Measurements from ENCODE around the gene MICALL2.

GRCh38 chr7:1387261-1387660, 72.0 kb downstream of the MICALL2 start:
- TF ChIP-seq CTCF (IDR thresholded peaks at IDR 0.05) = no peak
- no peak for TF ChIP-seq POLR2A (IDR thresholded peaks at IDR 0.05; ENCODE audit: low read length)
- no peak for TF ChIP-seq ELK1 (IDR thresholded peaks at IDR 0.05; ENCODE audit: low read depth, low read length)
- TF ChIP-seq RFX5 (IDR thresholded peaks at IDR 0.05) = no peak
- TF ChIP-seq CEBPB (IDR thresholded peaks at IDR 0.05) = no peak
- TF ChIP-seq EHMT2 (IDR thresholded peaks at IDR 0.05; ENCODE audit: low read depth) = no peak
- no peak for TF ChIP-seq MAFK (IDR thresholded peaks at IDR 0.05; ENCODE audit: partially characterized antibody)
- no peak for TF ChIP-seq ZSCAN20 (CRISPR knock-in tag; IDR thresholded peaks at IDR 0.05)
- TF ChIP-seq USF2 (IDR thresholded peaks at IDR 0.05) = no peak
- TF ChIP-seq ESRRA (IDR thresholded peaks at IDR 0.05; ENCODE audit: borderline replicate concordance, low read length) = no peak
- no peak for TF ChIP-seq CHD4 (IDR thresholded peaks at IDR 0.05; ENCODE audit: borderline replicate concordance)

All from A549 (cell line).